GM19468 (cell line): ENCODE results near the gene SIGLEC1.

Experiments
- ATAC-seq: cut with Tn5 transposase; IDR thresholded peaks from one replicate; pipeline ENCODE4 v1.9.1; 2021; ENCODE audit warnings: mild to moderate bottlenecking, moderate library complexity, moderate number of reproducible peaks; ENCODE audit not compliant: unreplicated experiment; ENCODE audit errors: extremely low read depth

The SIGLEC1 gene

DNA sequence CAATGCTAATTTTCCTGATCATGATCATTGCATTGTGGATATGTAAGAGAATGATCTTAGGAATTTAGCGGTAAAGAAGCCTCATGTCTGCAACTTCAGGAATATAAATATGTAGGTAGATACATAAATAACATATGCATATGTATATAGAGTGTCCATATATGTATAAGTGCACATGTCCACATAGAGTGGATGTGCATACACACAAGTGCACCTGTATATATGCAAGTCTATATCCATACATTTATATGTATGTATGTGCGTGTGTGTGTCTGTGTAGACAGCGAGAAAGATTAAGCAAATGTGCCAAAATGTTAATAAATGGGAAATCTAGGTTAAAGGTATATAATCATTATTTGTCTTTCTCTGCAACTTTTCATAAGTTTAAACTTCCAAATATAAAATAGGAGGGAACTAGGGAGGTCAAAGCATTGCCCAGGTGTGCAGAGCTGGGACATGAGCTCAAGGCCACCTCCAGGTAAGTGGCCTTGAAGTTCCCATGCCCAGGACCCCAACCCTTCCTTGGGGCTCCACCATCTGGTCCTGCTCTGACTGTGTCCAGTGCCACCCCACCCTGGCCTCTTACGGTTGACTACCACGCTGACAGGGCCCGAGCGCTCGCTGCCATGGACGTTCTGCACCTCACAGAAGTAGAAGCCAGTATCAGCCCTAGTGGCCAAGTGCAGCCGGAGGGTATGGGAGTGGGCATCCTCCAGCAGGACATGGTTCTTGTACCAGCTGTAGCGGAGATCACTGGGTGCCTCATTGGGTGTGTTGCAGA is 9.6 kb downstream of the SIGLEC1 start:
- no peak for ATAC-seq

DNA sequence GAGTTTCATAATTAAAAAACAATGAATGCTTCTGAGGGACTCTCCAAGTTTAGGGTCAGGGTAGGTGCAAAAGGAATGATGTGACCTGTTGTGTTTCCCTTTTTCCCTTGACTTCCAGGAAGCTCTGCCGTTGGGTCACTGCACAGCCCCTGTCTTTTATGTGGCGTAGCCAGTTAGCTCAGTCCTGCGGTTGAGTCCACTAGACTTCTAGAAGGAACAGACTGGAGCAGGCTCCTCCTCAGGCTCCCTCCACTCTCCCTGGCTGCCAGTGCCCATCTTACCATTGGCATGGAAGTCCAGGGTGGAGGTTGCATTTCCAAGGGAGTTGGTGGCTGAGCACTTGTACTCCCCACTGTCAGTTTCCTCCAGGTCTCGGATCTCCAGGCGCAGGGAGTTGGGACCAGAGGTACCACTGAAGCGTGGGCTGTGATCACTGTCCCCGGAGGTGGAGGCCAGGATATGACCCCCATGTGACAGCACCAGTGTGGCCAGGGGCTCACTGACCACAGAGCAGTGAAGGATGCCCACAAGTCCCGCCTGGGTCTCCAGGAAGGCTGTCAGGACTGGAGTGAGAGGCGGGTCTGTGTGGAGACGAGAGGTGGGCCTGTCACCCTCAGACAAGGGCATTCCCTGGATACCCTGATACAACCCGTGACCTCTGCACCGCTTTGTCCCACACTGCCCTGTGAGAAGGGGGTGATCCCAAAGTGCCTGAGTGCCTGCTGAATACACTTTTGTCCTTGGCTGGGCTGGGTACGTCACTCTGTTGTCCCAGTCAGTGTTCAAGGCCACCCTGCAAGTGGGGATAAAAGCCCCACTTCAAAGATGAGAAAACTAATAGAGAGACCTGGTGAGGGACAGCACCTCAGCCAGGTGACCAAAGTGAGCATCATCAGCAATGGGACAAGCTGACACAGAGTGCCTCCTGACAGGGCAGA is 11.1 kb downstream of the SIGLEC1 start:
- ATAC-seq = no peak

DNA sequence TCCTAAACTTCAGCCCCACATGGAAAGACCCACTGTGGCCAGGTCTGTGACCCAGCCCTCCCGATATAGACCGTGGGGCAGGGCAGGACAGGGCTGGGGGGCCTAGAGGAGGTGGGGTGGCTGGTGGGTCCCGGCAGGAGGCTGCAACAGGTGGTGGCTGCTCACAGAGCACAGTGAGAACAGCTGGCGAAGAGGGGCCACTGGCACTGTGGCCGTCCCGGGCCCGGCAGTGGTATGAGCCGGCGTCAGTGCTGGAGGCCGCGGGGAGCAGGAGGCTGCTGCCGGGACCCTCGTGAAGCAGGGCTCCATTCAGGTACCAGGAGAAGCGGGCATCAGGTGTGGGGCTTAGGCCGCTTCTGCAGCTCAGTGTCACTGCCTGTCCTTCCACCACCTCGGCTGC is 13.4 kb downstream of the SIGLEC1 start:
- no peak for ATAC-seq

DNA sequence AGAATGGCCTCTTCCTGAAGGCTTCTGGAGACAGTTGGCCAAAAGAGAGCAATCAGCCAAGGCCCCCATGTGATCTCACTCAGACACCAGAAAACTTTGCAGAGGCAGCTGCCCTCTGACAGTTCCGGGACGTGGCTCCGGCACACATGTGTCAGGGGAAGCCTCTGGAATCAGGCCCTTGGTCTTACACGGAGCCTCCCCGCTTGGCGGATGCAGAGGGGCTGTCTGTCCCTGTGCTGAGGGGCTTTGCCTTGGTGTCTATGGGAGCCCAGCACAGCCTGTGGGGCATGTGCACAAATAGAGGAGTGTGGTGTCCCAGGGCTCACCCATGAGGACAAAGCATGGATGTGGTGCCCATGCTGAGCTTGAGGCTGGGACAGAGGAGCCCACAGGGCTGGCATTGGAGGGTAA is 13.8 kb downstream of the SIGLEC1 start:
- ATAC-seq = no peak

DNA sequence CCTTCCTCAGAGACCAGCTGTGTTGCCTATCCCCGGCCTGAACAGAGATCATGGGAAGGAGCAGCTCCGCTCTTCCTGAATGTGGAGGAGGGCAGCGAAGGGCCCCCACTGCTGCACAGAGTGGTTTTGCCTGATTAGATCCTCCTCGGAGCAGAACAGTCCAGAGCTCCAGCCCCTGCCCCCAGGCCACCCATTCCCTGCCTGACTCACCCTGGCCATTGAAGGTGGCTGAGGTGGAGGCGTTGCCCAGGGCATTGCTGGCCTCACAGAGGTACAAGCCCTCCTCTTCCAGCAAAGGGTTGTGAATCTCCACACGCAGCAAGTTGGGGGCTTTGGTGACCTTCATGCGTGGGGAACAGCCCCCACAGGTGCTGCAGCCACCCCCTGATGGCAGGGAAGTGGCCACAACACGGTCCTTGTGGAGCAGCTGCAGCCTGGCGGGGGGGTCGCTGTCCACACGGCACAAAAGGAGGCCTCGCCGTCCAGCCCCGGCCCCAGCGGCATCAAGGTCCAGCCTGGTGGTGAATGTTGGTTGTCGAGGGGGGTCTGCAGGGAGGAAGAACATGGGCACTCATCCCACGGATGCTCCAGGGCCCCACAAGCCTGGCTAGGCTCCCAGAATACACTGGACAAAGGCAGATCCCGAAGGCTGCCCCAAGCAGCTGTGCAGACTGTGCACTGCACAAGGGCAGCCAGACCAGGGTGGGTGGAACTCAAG is 14.7 kb downstream of the SIGLEC1 start:
- no peak for ATAC-seq

DNA sequence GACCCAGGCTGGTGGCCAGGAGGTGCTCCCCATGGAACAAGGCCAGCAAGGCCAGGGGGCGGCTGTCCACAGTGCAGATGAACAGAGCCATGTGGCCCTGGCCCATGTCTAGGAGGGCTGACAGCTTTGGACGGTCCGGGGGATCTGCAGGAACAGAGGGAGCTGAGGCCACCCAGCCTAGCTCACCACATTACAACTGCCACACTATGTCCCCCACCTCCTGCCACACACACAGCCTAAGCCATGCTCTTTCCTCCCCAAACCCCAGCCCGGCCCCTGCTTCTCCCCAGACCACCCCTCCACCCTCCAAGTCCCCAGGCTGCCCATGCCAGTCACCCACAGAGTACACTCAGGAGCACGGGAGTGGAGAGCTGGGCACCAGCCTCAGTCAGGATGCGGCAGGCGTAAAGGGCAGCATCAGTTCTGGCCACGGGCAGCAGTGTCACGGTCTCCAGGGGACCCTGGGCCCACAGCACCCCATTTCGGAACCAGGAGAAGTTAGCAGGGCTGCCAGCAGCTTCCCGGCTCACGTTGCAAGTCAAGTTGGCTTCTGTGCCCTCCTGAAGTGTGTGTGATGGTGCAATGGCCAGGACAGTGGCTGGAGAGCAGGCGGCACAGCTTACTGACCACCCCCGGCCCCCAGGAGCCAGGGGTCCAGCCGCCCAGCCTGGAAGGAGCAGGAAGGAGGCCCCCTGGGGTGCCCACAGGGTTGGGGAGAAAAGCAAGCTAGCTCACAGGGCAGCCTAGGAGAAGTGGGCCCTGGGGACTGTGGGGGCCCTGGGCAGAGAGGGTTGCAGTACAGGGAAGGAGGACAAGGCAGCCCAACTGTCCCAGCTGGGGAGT is 15.4 kb downstream of the SIGLEC1 start:
- no peak for ATAC-seq

DNA sequence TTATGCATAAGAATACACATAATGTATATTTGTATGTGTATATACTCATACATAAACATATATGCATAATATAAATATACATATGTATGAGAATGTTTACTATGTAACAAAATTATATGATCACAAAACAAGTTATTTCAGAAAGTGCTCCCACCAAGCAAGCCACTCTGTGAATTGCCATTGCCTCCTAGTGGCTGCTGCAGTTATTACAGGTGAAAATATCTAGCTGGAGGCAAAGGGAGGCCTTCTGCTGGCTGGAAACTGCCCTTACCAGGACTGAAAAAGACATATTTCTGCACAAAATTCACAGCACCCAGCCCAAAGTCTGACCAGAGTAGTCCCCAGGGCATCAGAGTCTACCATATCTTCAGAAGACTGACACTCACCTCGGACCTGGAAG is 16.2 kb downstream of the SIGLEC1 start:
- ATAC-seq = no peak

DNA sequence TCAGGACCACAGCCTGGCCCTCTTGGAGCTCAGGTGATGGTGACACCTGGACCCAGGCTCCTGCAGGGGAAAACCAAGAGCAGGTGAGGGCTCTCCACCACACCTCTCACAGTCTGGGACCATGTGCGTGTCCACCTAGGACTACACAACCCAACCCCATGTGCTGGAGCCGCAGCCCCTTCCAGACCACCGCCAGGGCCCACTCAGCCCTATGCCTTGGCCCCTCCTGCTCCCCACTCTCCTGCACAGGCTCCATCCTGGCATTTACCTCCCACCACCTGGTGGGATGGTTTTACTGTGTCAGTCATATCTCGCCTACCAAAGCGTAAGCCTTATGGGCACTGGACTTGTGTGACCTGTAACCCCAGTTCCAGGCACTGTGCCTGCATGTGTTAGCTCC is 17.5 kb downstream of the SIGLEC1 start:
- ATAC-seq = no peak

DNA sequence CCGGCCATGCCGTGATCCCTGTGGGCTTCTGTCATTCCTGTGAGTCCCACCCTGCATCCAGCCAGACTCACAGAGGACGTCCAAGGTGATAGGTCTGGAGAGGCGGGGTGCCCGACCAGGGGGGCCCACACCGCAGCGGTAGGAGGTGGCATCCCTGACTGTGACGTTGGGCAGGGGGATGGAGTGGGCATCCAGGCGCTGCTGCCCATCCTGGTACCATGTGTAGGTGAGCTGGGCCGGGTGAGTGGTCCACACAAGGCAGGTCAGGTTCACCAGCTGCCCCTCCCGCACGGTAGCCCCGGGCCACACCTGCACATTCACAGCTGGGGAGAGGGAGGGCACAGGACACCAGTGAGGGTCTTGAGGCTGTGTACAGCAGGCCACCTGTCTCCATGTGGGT is 19.0 kb downstream of the SIGLEC1 start:
- no peak for ATAC-seq

DNA sequence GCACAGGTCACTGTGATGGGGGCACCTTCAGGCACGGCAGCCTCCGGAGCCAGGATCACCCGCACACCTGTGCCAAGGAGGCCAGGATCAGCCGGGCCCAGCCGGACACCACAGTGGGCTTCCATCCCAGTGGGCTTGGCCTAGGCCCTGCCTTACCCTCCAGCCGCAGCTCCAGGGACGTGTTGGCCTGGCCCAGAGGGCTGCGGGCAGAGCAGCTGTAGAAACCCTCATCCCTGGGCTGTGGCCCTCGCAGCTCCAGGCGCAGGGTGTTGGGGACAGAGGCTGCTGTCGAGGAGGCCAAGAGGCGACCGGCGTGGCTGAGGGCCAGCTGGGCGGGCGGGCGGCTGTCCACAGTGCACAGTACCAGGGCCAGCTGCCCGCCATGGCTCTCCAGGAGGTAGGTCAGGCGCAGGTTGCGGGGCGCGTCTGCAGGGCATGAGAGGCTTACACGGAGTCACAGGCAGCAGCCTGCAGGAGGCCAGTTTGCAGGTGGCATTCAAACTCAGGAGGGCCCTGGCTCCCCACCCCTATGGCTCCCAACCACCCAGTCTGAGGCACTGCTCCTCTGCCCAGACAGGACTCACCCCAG is 19.6 kb downstream of the SIGLEC1 start:
- ATAC-seq = no peak

DNA sequence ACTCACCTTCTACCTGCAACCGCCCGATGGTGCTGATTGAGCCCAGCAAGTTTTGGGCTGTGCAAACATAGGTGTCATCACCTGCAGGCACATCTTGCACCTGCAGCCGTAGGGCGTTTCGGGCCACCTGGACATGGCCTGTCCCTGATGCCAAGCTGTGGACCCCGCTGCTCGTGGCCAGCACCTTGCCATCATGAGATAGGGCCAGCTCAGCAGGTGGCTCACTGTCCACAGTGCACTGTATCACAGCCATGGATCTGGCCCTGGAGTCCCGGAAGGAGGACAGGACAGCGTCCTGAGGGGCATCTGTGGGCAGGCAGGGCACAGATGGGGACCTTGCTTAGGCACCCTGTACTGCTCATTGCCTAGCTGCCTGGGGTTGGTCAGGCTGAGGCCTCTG is 20.5 kb downstream of the SIGLEC1 start:
- no peak for ATAC-seq

DNA sequence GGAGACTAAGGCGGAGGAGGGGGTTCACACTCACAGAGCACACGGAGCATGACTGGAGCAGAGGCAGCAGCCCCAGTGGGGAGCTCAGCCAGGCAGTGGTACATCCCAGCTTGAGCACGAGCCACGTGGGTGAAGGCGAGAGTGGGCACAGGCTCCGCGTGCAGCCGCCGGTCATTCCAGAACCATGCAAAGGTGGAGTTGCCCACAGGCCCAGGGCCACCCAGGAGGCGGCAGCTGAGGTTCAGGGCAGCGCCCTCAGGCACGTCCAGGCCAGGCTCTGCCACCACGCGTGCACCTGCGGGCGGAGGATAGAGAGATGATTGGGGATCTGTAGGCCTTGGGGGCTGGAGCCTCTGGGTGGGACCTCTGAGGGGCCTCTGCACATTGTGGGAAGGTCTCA is 21.1 kb downstream of the SIGLEC1 start:
- ATAC-seq = no peak

DNA sequence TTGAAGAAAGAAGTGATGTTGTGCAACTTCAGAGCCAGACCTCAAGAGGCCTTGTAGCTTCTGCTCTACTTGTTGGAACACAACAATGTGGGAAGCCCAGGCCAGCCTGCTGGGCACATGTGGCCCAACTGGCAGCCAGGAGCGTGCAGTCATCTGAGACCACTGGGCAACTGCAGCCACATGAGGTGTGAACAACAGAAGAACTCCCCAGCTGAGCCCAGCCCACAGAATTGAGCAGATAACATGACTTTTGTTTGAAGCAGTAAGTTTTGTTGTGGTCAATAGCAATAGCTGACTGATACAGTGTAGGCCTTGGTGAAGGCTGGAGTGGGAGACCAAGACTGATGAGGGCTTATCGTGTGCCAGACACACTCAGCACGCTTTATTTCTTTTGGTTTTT is 22.0 kb downstream of the SIGLEC1 start:
- no peak for ATAC-seq

DNA sequence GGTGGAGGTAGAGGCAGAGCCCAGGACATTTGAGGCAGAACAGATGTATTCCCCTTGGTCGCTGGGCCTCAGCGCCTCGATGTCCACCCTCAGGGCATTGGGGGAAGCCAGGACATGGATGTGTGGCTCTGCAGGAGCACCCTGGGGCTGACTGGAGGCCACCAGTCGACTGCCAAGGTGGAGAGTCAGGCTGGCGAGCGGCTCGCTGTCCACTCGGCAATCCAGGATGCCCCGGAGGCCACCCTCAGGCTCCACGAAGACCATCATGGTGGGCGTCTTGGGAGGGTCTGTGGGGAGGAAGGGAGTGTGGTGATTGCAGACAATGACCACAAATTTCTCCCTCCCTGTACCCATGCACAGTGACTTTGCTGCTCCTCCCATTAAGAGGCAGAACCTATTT is 22.4 kb downstream of the SIGLEC1 start:
- ATAC-seq = no peak

DNA sequence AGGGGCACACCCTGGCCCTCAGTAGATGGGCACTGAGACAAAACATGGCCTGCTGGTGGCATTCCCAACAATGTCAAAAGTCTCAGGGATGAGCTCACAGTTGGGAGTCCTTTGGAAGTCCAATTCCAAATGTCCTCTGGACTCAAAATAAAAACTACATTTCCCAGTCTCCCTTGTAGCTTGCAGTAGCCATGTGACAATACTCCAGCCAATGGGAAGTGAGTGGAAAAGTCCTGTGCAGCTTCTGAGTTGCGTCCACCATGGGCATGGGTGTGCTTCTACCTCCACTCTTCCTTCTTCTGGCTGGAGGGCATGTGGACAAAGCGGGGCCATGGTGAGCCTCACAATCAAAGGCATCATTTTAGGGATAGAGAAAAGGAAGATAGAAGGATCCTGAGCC is 24.7 kb downstream of the SIGLEC1 start:
- ATAC-seq = no peak

DNA sequence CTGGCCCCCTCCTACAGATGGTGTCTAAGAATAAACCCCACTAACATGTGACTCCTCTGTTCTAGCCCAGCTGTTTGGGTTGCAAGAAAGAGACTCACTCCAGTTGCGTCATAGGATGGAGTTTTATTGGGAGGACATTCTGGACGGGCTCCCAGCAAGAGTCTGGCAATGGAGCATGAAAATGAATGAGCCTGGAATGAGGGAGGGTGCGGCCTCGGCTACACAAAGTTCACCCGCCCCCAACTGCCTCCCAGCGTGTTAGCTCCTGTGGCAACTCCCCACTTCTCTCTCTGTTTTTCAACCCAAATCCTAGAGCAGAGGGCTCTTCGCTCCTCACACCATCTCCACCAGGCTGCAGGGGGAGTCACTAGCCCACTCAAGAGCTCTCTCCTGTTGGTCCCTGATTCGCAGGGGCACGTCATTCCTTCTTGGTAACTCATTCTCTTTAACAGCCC is 25.5 kb downstream of the SIGLEC1 start:
- no peak for ATAC-seq

DNA sequence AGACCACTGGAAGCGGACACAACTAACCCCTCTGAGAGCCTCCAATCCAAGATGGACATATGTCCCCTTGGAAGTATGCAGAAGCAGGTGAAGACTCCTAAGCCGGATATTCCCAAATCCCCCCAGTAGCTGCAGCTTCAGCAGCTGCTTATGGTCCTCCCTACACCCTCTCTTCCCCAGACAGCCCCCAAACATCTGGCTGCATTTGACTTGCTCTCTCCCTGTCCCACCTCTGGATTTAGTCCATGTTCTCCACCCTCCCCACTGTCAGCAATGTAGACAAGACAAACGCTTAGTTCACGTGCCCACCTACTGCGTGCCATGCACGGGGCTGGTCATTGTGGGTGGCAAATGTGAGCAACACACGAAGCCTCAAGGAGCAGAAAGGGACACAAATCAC is 26.0 kb downstream of the SIGLEC1 start:
- ATAC-seq = no peak

DNA sequence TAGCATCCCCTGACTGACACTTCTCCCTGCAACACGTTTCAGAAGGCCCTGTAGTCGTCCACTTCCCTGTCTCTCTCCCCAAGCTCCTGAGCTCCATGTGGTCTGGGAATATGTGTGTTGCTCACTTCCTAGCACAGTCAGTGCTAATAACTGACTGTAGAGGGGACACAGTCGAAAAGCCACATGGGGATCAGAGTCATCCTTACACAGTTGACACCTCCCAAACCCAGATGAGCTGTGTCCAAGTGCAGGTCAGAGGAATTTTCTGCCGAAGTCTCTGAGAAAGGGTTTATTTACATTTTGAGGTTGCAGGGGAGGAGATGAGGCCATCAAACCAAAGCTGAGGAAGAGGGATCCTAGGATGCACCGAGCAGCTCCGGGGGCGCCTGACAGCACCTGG is 27.1 kb downstream of the SIGLEC1 start:
- no peak for ATAC-seq

DNA sequence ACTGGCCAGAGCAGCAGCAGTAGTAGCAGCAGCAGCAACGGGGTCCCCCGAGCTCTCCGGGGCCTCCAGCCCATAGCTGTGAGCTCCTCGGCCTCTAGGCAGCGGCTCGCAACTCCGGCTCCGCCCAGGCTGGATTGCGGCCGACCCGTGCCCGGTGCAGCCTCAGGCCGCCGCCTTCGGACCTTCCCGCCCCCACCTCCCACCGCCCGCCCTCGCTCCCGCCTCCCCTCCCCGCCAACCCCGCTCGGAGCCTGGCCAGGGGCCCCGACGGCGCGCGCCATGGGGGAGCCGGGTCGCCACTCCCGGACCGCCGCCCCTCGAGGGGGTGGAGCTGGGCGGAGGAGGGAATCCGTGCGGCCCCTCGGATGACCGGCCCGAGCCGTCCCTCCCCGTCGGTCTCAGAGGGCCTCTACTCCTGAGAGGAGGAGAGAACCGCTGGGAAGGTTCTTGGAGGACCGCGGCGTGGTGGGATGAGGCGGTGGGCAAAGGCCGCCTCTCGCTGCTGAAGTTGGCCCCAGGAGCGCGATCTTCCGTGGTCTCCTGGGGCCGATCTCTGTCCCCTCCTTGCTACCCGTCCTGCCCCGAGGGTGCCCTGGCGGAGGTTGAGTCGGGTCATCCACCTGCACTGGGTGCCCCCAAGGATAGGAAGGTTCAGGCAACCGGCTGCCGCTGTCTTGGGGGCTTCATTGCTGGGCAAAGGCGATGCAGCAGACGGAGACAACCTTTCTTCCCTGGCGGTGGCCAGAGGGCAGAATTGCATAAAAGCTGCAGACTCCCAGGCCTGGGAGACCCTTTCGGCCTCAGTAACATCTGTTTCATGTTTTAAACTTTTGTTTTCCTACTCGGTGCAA is 30.2 kb downstream of the SIGLEC1 start, which contains the start of gene ADAM33:
TSS of gene ADAM33 (minus strand) at position 80 of the 851 bp plus-strand sequence. CDS start at position 74, 6 bp downstream.
- ATAC-seq = no peak
